ENCODE measurements around the gene OTOF.

Gene OTOF

GRCh38 chr2:26456440-26457250 is 21.3 kb downstream of the OTOF start:
- no peak for DNase-seq (ENCODE audit: low read depth)
- H3K4me3 ChIP-seq (ENCODE audit: low read depth, low read length): no peak overlapping the region
- no peak for TF ChIP-seq CTCF (IDR thresholded peaks at IDR 0.05; ENCODE audit: control insufficient read depth, extremely low read depth, insufficient read depth)

GRCh38 chr2:26455670-26456439 is 22.1 kb downstream of the OTOF start:
- H3K4me3 ChIP-seq (ENCODE audit: low read depth, low read length): no peak overlapping the region
- no peak for DNase-seq (ENCODE audit: low read depth)
- TF ChIP-seq CTCF (IDR thresholded peaks at IDR 0.05; ENCODE audit: control insufficient read depth, extremely low read depth, insufficient read depth): no peak

DNA sequence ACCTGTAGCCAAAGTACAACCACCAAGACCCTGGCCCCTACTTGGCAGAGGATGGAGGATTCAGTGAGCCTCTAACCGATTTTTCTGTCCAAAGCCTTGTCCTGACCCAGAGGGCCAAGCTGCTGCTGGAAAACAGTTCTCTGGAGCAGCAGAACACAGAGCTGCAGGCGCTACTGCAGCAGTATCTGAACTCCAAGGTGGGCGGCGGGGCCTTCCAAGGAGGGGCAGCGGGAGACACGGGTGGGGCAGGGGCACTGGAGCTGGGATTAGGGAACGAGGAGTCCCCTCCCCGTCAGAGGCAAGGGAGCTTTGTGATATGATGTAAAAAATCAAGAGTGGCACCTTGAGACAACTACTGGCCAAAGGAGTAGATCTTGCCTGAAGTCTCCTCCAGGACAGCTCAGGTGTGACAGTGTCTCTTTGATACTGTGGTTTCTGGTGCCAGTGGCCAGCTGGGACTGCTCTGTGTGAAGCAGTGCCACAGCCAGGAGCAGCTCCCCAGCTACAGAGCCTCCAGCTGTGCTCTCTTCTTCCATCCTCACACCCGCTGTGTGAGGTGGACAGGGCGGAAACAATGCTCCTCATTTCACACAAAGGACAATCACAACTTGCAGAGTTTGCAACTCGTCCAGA is 22.8 kb downstream of the OTOF start:
- no peak overlapping the region for H3K4me3 ChIP-seq (ENCODE audit: low read depth, low read length)
- TF ChIP-seq CTCF (IDR thresholded peaks at IDR 0.05; ENCODE audit: control insufficient read depth, extremely low read depth, insufficient read depth): no peak
- DNase-seq (ENCODE audit: low read depth): no peak

GRCh38 chr2:26454561-26455001 is 23.3 kb downstream of the OTOF start:
- H3K4me3 ChIP-seq (ENCODE audit: low read depth, low read length): no peak overlapping the region
- TF ChIP-seq CTCF (IDR thresholded peaks at IDR 0.05; ENCODE audit: control insufficient read depth, extremely low read depth, insufficient read depth): no peak
- no peak for DNase-seq (ENCODE audit: low read depth)

- no peak overlapping the region for H3K4me3 ChIP-seq (ENCODE audit: low read depth, low read length)
- TF ChIP-seq CTCF (IDR thresholded peaks at IDR 0.05; ENCODE audit: control insufficient read depth, extremely low read depth, insufficient read depth): no peak
- no peak for DNase-seq (ENCODE audit: low read depth)
These were observed 24.2 kb downstream of the OTOF start for GRCh38 chr2:26453421-26454329.

GRCh38 chr2:26451700-26452099 is 26.2 kb downstream of the OTOF start:
- no peak overlapping the region for H3K4me3 ChIP-seq (ENCODE audit: low read depth, low read length)
- DNase-seq (ENCODE audit: low read depth): no peak
- TF ChIP-seq CTCF (IDR thresholded peaks at IDR 0.05; ENCODE audit: control insufficient read depth, extremely low read depth, insufficient read depth): no peak
